HepG2 (cell line): ENCODE measurements around the gene ALKBH2. TPM values are rescaled to one million over a fixed set of nuclear protein-coding genes. Genes with fewer than 3 reads are reported as not detected.
A peak's percentile ranks its signal among the peaks of the same experiment; 100 is the strongest.

Source experiments
- ARHGAP35 ChIP-seq: sonication (generic); formaldehyde crosslinking; IDR thresholded peaks from 2 replicates; pipeline ENCODE4 v1.9.0; 2022; ENCODE audit warnings: mild to moderate bottlenecking, inconsistent platforms, moderate library complexity, missing genetic modification reagents, borderline replicate concordance
- ATF7-NPFF ChIP-seq: sonication (generic); formaldehyde crosslinking; IDR thresholded peaks from 2 replicates; pipeline ENCODE4 v1.8.1; 2023; ENCODE audit warnings: mild to moderate bottlenecking, low read depth, missing genetic modification reagents, moderate library complexity
- CREB1 ChIP-seq, 2 experiments: fragments of 450-650 bp in 1 of 2; IDR thresholded peaks; 2 replicates each; pipeline ENCODE4 v1.6.1; 2016 to 2017; ENCODE audit warnings: control low read depth in 1 of 2, mild to moderate bottlenecking in 1 of 2, missing compliant biosample characterization in 1 of 2, missing genetic modification characterization in 1 of 2
- KIAA2018 ChIP-seq: sonication (generic); formaldehyde crosslinking; IDR thresholded peaks from 2 replicates; pipeline ENCODE4 v1.5.0; 2020; ENCODE audit warnings: mild to moderate bottlenecking, missing genetic modification reagents, borderline replicate concordance
- POLR2A ChIP-seq, 2 experiments: IDR thresholded peaks; 2 replicates each; pipeline ENCODE4 v1.6.1; 2011; ENCODE audit warnings: low read depth in 2 of 2, low read length in 2 of 2, mild to moderate bottlenecking in 1 of 2, moderate library complexity in 1 of 2; ENCODE audit not compliant: insufficient read depth in 1 of 2
- PRMT3 ChIP-seq: sonication (generic); formaldehyde crosslinking; IDR thresholded peaks from 2 replicates; pipeline ENCODE4 v1.8.1; 2022; ENCODE audit warnings: low read depth, mild to moderate bottlenecking, moderate library complexity, missing genetic modification reagents, borderline replicate concordance
- SPEN ChIP-seq: sonication (generic); formaldehyde crosslinking; IDR thresholded peaks from 2 replicates; pipeline ENCODE4 v1.5.1; 2020; ENCODE audit warnings: low read depth, mild to moderate bottlenecking, missing genetic modification reagents
- TRAFD1 ChIP-seq: sonication (generic); formaldehyde crosslinking; IDR thresholded peaks from 2 replicates; pipeline ENCODE4 v1.5.1; 2020; ENCODE audit warnings: missing genetic modification reagents, mild to moderate bottlenecking, borderline replicate concordance
- ZNF235 ChIP-seq: sonication (generic); formaldehyde crosslinking; IDR thresholded peaks from 2 replicates; pipeline ENCODE4 v1.8.1; 2023; ENCODE audit warnings: mild to moderate bottlenecking, missing genetic modification reagents, borderline replicate concordance
- ZNF749 ChIP-seq: sonication (generic); formaldehyde crosslinking; IDR thresholded peaks from 2 replicates; pipeline ENCODE4 v1.8.0; 2022; ENCODE audit warnings: mild to moderate bottlenecking, missing genetic modification reagents, moderate library complexity, borderline replicate concordance
- ZNF766 ChIP-seq: sonication (generic); formaldehyde crosslinking; IDR thresholded peaks from 2 replicates; pipeline ENCODE4 v1.5.0; 2020; ENCODE audit warnings: missing genetic modification reagents, borderline replicate concordance
- polyA plus RNA-seq, 8 experiments: library from polyadenylated mRNA; depleted of rRNA in 3 of 8; stranded (reverse) in 7 of 8; unstranded in 1 of 8; fragments of >200 nt; fragmentation: Illumina TruSeq in 4 of 8; extraction: Trizol in 4 of 8; gene quantifications; 2 replicates each; pipeline versions ENCODE4 v1.2.1 to v1.2.3, GENCODE V29; 2011 to 2016; ENCODE audit warnings: low read depth in 4 of 8, missing spikeins in 1 of 8, mixed read lengths in 1 of 8; ENCODE audit not compliant: insufficient read depth in 1 of 8
- total RNA-seq, 5 experiments: library from RNA; depleted of rRNA; stranded (reverse); fragments of >200 nt; fragmentation: Illumina TruSeq; extraction: Trizol; gene quantifications; 2 replicates each; pipeline ENCODE4 v1.2.3, GENCODE V29; 2016; ENCODE audit warnings: low read depth in 1 of 5

Gene ALKBH2
- total and polyA plus RNA-seq, 2 of the 13 experiments (the other 11 are each of a cell fraction or from before 2014, with no cell fraction given) = 21.0 to 40.5 TPM

DNA sequence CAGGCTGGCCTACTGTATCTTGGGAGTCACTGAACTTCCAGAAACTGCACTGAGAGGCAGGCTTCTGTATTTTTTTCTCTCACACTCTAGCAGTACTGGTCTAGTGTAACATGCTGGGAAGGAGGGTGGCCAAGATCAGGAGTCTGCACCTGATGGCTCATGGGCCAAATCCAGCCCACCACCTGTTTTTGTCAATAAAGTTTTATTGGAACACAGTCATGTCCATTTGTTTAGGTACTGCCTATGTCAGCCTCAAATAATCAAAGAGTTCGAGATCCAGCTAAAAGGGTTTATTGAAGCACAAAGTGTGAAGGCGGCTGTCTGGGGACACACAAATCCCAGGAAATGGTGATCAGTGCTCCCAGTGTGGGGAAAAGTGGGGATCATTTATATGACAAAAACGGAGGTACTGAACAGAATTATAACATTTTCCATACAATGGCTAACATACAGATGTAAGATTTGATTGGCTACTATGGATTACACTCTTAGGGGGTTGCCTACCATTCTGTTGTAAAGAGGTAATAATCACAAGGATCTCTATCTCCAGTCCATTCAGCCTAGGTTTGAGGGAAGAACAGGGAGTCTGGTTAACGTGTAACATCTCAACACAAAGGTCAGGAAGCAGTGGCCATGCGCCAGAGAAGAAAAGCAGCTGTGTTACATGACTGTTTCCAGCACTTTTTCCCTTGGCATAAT lies 28.0 kb downstream of the ALKBH2 start (continued):
- TF ChIP-seq KIAA2018 (no peak), POLR2A (IDR thresholded peaks at IDR 0.05; ENCODE audit: insufficient read depth in 1 of 2, low read depth in 2 of 2, low read length in 2 of 2) (peak; percentile 57 to 69), CREB1 (IDR thresholded peaks at IDR 0.05) (no peak), CREB1 (CRISPR knock-in tag; IDR thresholded peaks at IDR 0.05) (peak; percentile 19; the same call in 1 of the 2 replicates), ZNF235 (no peak), ATF7-NPFF (no peak), ZNF766 (CRISPR knock-in tag) (no peak; the same call in 1 of the 2 replicates), ARHGAP35 (CRISPR knock-in tag) (no peak), ZNF749 (CRISPR knock-in tag) (no peak), PRMT3 (CRISPR knock-in tag) (no peak), SPEN (CRISPR knock-in tag) (0 out of 2 replicates have a peak, but pooled peaks have one; percentile 20), TRAFD1 (no peak)
